Measurements from ENCODE around the gene KCNA10.

KCNA10 gene

GRCh38 chr1:110519125-110519810 lies at the start of gene KCNA10:
TSS of gene KCNA10 (minus strand) at chr1:110519175. CDS start at chr1:110518787, 388 bp downstream.
- DNase-seq = no peak

- no peak for DNase-seq
Observed at GRCh38 chr1:110566836-110567235, 47.9 kb upstream of the KCNA10 start.

- no peak for DNase-seq
Observed at GRCh38 chr1:110565565-110565964, 46.6 kb upstream of the KCNA10 start.

GRCh38 chr1:110563089-110563488 lies 44.1 kb upstream of the KCNA10 start:
- DNase-seq = no peak

- DNase-seq = no peak
Observed at GRCh38 chr1:110561596-110561995, 42.6 kb upstream of the KCNA10 start.

- peak in 1 of 2 experiments; percentile 6 for DNase-seq
Observed at GRCh38 chr1:110559157-110559556, 40.2 kb upstream of the KCNA10 start.

- no peak for DNase-seq
Observed at GRCh38 chr1:110557481-110557880, 38.5 kb upstream of the KCNA10 start.

GRCh38 chr1:110556471-110556807 lies 37.5 kb upstream of the KCNA10 start:
- no peak for DNase-seq

- DNase-seq = no peak
Observed at GRCh38 chr1:110555807-110556470, 37.0 kb upstream of the KCNA10 start.

GRCh38 chr1:110554871-110555801 lies 36.2 kb upstream of the KCNA10 start:
- peak; percentile 57 to 68 for DNase-seq

- no peak for DNase-seq
Observed at GRCh38 chr1:110551278-110551809, 32.4 kb upstream of the KCNA10 start.

- DNase-seq = no peak
Observed at GRCh38 chr1:110549831-110550230, 30.9 kb upstream of the KCNA10 start.

- no peak for DNase-seq
Observed at GRCh38 chr1:110548381-110548780, 29.4 kb upstream of the KCNA10 start.

- DNase-seq = no peak
Observed at GRCh38 chr1:110547017-110547416, 28.0 kb upstream of the KCNA10 start.

GRCh38 chr1:110545492-110545891 lies 26.5 kb upstream of the KCNA10 start:
- DNase-seq = no peak

- no peak for DNase-seq
Observed at GRCh38 chr1:110544753-110545152, 25.8 kb upstream of the KCNA10 start.

- no peak for DNase-seq
Observed at GRCh38 chr1:110542725-110543124, 23.8 kb upstream of the KCNA10 start.

- DNase-seq = no peak
Observed at GRCh38 chr1:110541906-110542395, 23.0 kb upstream of the KCNA10 start.

GRCh38 chr1:110540891-110541685 lies 22.1 kb upstream of the KCNA10 start:
- no peak for DNase-seq

- DNase-seq = no peak
Observed at GRCh38 chr1:110538921-110539320, 19.9 kb upstream of the KCNA10 start.

- DNase-seq = no peak
Observed at GRCh38 chr1:110538075-110538474, 19.1 kb upstream of the KCNA10 start.

- DNase-seq = no peak
Observed at GRCh38 chr1:110535985-110536384, 17.0 kb upstream of the KCNA10 start.

Measured in activated CD4-positive, alpha-beta T cell treated with anti-CD3 and anti-CD28 coated beads, Interleukin-2, amount 50 U/mL, for 48 hours (primary cell).